SK-N-MC (cell line): ENCODE results near the gene GGACT.
"Not testable (repeated sequence)": the region's sequence is repeated elsewhere in the genome, so short reads cannot be mapped to it uniquely, and the experiment has no call there.

ENCODE experiments used
- DNase-seq: peaks from one replicate; pipeline ENCODE4 v3.0.0-alpha.2; 2011; ENCODE audit warnings: low read depth, low spot score
- H3K27ac ChIP-seq: fragments of 200-600 bp; sonication (generic); 2 replicates; pipeline ENCODE4 v1.5.1; 2016; ENCODE audit warnings: mixed run types
- H3K36me3 ChIP-seq: fragments of 200-600 bp; sonication (generic); 2 replicates; pipeline ENCODE4 v1.6.1; 2017; ENCODE audit warnings: antibody characterized with exemption, low read length, mixed read lengths; ENCODE audit not compliant: insufficient read depth
- H3K4me3 ChIP-seq: fragments of 200-600 bp; sonication (generic); 2 replicates; pipeline ENCODE4 v1.5.1; 2016
- H3K9ac ChIP-seq: fragments of 200-600 bp; sonication (generic); 2 replicates; pipeline ENCODE4 v1.8.0; 2017; ENCODE audit warnings: mixed run types, mixed read lengths; ENCODE audit not compliant: insufficient read length
- H3K9me3 ChIP-seq: fragments of 200-600 bp; sonication (generic); 2 replicates; pipeline ENCODE4 v1.6.1; 2017; ENCODE audit warnings: low read depth, mild to moderate bottlenecking, antibody characterized with exemption, low read length, moderate library complexity, mixed read lengths
- EZH2 ChIP-seq: fragments of 200-600 bp; sonication (generic); IDR thresholded peaks from one replicate; pipeline ENCODE4 v1.6.1; 2017; ENCODE audit warnings: antibody characterized with exemption
- FOXP2 ChIP-seq: optimal IDR thresholded peaks from 2 replicates; pipeline ENCODE3; 2011; ENCODE audit warnings: mild to moderate bottlenecking, moderate library complexity; ENCODE audit not compliant: insufficient read depth; ENCODE audit errors: extremely low read length, control extremely low read depth
- POLR2AphosphoS5 ChIP-seq: IDR thresholded peaks from 2 replicates; pipeline ENCODE4 v1.6.1; 2012; ENCODE audit warnings: mild to moderate bottlenecking, low read depth, low read length, borderline replicate concordance

GGACT gene

DNA sequence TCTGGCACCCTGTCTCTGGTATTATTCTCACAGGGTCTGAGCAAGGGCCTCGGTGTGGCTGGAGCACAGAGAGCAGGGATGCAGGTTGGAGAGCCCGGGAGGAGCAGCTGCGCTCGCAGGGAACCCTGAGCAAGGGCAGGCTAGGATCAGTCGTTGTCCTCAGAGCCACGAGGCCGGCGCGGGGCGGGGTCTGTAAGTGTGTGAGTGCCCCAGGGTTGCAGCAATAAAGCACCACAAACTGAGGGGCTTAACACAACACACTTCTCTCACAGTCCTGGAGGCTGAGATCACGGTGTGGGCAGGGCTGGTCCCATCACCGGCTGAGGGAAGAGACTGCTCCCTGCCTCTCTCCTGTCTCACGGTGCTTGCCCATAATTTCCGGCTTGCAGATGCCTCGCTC, 38.5 kb upstream of the GGACT start:
- H3K9ac ChIP-seq = no peak overlapping the region
- no peak for TF ChIP-seq EZH2
- TF ChIP-seq FOXP2 = no peak
- no peak for TF ChIP-seq POLR2AphosphoS5
- H3K36me3 ChIP-seq = peaks cover 70% of the 10 kb centered on the region
- DNase-seq = no peak
- no peak overlapping the region for H3K27ac ChIP-seq
- H3K4me3 ChIP-seq = no peak overlapping the region
- H3K9me3 ChIP-seq = no peaks in the 10 kb centered on the region

DNA sequence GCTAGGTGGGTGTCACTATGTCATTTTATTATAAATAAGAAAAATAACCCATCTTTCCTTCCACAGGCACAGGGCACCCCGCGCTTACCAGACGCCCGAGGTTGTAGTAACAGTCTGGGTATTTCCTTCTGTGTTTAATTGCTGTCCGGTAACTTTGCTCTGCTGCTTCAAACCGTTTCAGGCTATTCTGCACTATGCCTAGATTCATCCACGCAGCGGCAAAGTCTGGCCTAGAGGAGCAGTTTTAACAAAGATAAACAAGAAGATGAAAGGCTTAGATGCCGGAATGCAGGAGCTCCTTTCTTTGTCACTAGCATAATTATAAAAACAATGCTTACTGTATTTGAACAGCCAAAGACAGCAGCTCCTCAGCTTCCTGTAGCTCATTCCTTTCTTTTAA, 36.9 kb upstream of the GGACT start:
- no peak for DNase-seq
- Histone ChIP-seq H3K36me3 (peaks cover 67% of the 10 kb centered on the region), H3K9me3 (no peaks in the 10 kb centered on the region), H3K9ac (no peak overlapping the region), H3K27ac (no peak overlapping the region), H3K4me3 (no peak overlapping the region)
- TF ChIP-seq FOXP2 (no peak), EZH2 (no peak), POLR2AphosphoS5 (no peak)

DNA sequence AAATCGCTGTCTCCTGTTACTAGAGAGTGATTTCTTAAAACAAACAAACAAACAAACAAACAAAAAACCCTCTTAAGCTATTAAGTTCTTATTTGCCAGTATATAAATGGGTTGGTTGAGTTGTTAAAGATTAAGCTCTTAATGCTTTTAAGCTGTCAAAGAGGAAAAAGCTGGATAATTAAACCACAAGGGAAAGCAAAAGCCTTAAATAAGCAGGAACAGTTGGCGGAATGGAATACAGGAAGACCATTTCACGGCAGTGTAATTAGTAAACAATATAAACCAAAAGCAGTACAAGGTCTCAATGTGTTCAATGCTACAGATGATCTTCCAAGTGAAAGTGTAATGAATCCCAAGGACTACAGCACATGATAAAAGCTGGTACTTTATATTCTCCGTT, 32.2 kb upstream of the GGACT start:
- TF ChIP-seq FOXP2 (no peak), POLR2AphosphoS5 (no peak), EZH2 (no peak)
- Histone ChIP-seq H3K4me3 (no peak overlapping the region), H3K9ac (no peak overlapping the region), H3K36me3 (peaks cover 36% of the 10 kb centered on the region), H3K9me3 (0 out of 2 replicates have a peak, but pooled peaks cover 3% of the 10 kb centered on the region), H3K27ac (no peak overlapping the region)
- DNase-seq = no peak

DNA sequence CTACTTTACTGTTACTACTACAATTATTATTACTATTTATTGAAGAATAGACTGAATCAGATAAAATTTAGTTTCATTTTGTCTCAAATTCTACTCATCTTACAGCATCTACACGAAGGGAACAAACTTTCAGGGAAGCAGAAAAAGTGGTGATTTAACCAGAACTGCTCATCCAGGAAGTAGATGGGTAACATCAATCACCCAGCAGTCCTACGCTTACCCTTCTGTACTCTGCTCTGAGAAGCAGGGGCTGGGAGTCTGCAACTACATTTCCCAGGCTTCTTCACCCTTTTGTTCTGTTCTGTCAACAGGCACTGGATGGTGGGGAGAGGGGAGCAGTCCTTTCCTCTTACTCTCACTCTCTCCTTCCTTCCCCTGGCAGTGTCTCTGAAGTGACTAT, 31.4 kb upstream of the GGACT start:
- H3K36me3 ChIP-seq = peaks cover 28% of the 10 kb centered on the region
- no peak overlapping the region for H3K9ac ChIP-seq
- H3K27ac ChIP-seq = no peak overlapping the region
- TF ChIP-seq EZH2 = no peak
- TF ChIP-seq POLR2AphosphoS5 = no peak
- no peak for TF ChIP-seq FOXP2
- H3K4me3 ChIP-seq = no peak overlapping the region
- no peak for DNase-seq
- H3K9me3 ChIP-seq = 0 out of 2 replicates have a peak, but pooled peaks cover 3% of the 10 kb centered on the region

DNA sequence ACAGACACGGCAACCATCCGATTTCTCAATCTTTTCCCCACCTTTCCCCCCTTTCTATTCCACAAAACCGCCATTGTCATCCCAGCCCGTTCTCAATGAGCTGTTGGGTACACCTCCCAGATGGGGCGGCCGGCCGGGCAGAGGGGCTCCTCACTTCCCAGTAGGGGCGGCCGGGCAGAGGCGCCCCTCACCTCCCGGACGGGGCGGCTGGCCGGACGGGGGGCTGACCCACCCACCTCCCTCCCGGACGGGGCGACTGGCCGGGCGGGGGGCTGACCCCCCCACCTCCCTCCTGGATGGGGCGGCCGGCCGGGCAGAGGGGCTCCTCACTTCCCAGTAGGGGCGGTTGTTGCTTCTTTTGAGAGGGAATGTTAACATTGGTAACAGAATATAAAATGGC, 30.3 kb upstream of the GGACT start:
- H3K27ac ChIP-seq, H3K9ac ChIP-seq, H3K4me3 ChIP-seq, DNase-seq, H3K9me3 ChIP-seq: not testable (repeated sequence)
- peaks cover 21% of the 10 kb centered on the region for H3K36me3 ChIP-seq

DNA sequence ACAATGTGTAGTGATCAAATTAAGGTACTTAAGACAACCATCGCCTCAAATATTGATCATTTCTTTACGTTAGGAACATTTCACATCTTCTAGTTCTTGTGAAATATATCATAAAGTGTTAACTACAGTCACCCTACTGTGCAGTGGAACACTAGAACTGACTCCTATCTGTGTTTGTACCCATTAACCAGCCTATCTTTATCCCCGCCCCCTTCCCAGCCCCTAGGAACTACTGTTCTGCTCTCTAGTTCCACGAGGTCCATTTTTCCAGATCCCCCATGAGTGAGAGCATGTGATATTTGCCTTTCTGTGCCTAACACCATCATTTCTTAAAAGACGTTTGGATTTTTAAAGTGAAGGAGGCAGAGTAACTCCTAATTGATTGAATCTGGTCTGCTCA, 24.4 kb upstream of the GGACT start:
- Histone ChIP-seq H3K9me3 (0 out of 2 replicates have a peak, but pooled peaks cover 3% of the 10 kb centered on the region), H3K9ac (no peak overlapping the region), H3K27ac (no peak overlapping the region), H3K4me3 (no peak overlapping the region), H3K36me3 (peaks cover 7% of the 10 kb centered on the region; the same call in 1 of the 2 replicates)
- no peak for DNase-seq
- TF ChIP-seq POLR2AphosphoS5 (no peak), EZH2 (no peak), FOXP2 (no peak)

DNA sequence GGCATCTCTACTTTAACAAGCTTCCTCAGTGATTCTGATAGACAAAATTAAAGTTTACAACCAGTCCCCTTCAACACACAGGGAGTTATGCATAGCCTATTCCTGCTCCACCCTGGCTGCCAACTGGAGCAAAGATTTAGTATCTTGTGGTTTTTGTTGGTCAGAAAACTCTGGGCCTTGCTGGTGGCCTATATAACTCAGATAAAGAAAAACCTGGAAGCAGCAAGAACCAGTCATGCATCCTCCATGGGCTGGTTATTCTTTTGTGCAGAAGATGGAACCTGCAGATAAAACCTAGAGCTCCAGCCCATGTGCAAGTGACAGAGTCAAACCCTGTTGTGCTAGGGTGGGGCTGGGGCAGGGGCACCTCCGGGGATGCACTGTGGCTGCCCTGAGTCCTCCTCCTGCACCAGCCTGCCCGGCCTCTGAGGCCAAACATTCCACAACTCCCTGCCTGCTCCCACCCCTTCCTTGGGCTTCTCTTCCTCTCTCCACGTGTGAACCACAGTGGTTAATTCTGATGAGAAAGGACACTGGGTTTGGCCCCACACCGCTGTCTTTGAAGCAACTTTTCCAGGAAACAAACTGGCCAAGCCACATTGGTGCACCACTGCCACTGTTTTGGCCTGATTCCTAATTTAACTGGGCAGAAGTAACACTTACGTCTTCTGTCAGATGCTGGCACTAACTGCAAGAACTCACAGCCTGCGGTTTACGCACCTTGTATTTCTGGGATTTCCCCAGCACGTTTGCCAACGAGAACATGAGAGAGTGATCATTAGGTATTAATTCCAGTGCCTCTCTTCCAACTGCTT, 23.3 kb upstream of the GGACT start:
- Histone ChIP-seq H3K9ac (no peak overlapping the region), H3K27ac (no peak overlapping the region), H3K36me3 (peaks cover 7% of the 10 kb centered on the region; the same call in 1 of the 2 replicates), H3K4me3 (no peak overlapping the region), H3K9me3 (no peaks in the 10 kb centered on the region)
- no peak for DNase-seq
- TF ChIP-seq FOXP2 = no peak
- TF ChIP-seq POLR2AphosphoS5 = no peak
- no peak for TF ChIP-seq EZH2

DNA sequence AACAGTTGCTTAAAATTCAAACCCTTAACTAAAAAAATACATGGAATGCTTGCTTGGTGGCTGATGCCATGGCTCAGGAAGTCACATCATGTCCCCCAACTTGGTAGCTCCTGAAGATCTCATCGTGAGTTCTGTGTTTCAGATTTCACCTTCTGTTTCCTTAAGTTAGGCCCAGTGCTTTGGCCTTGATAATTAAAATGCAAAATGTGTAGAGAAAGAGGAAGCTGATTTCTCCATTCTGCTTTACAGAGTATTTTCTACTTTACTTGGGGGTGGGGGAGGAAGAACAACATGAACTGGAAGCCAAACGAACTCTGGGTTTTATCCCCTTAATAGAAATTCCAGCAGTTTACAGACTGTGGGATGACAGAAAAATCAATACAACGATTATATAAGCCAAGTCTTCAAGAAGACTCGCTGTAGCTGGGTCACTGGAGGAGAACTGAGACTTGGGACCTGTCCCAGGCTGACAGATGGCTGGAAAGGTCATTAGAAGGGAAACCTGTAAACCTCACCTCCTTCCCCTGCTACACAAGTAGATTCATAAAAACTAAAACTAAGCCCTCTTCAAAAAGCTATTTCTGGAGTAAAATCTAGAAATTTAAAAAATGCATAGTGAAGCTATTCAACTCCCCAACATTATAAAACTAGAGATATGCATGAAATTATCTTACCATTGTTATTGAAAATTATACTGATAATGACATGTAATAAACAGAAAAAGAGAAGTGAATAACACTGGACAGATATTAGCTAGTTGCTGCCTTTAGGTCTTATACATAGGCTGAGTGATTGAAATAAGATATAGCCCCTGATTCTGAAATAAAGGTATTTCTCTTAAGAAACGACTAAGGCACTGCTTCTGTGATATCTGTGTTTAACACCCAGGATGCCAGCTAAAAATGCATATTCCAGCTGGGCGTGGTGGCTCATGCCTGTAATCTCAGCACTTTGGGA, 22.1 kb upstream of the GGACT start:
- Histone ChIP-seq H3K9ac (no peak overlapping the region), H3K4me3 (no peak overlapping the region), H3K9me3 (no peaks in the 10 kb centered on the region), H3K36me3 (peaks cover 7% of the 10 kb centered on the region; the same call in 1 of the 2 replicates), H3K27ac (no peak overlapping the region)
- no peak for TF ChIP-seq EZH2
- no peak for TF ChIP-seq FOXP2
- no peak for TF ChIP-seq POLR2AphosphoS5
- DNase-seq = no peak
